Epithelial cell of proximal tubule (primary cell): Measurements from ENCODE around the gene NECAB2. TPM values are rescaled to one million over a fixed set of nuclear protein-coding genes. Genes with fewer than 3 reads are reported as not detected.

Source experiments
- DNase-seq: peaks from one replicate; pipeline ENCODE4 v3.0.0-alpha.2; 2011; ENCODE audit warnings: low read depth
- H3K4me3 ChIP-seq: 2 replicates; pipeline ENCODE4 v1.5.1; 2011; ENCODE audit warnings: low read depth, mild to moderate bottlenecking, low read length
- CTCF ChIP-seq: conservative IDR thresholded peaks from 2 replicates; pipeline ENCODE4 v1.5.1; 2012; ENCODE audit warnings: low read depth, mild to moderate bottlenecking, low read length
- total RNA-seq: library from RNA; depleted of rRNA; stranded (reverse); fragments of >200 nt; gene quantifications from 2 replicates; pipeline ENCODE4 v1.2.3, GENCODE V29; 2015

The NECAB2 gene
- total RNA-seq, 1 donor from 2014 or later, result not detected

GRCh38 chr16:84026606-84027005 lies 58.6 kb downstream of the NECAB2 start:
- no peak for TF ChIP-seq CTCF
- H3K4me3 ChIP-seq, result no peak overlapping the region
- no peak for DNase-seq

- no peak for TF ChIP-seq CTCF
- DNase-seq, result no peak
- H3K4me3 ChIP-seq, result no peak overlapping the region
These were observed 59.6 kb downstream of the NECAB2 start for GRCh38 chr16:84027625-84028024.

- no peak overlapping the region for H3K4me3 ChIP-seq
- no peak for TF ChIP-seq CTCF
- DNase-seq, result no peak
These were observed 61.4 kb downstream of the NECAB2 start for GRCh38 chr16:84029297-84030047.

GRCh38 chr16:84031556-84031955 lies 63.5 kb downstream of the NECAB2 start:
- H3K4me3 ChIP-seq, result no peak overlapping the region
- no peak for DNase-seq
- no peak for TF ChIP-seq CTCF

- no peak for TF ChIP-seq CTCF
- DNase-seq, result no peak
- no peak overlapping the region for H3K4me3 ChIP-seq
These were observed 64.6 kb downstream of the NECAB2 start for GRCh38 chr16:84032458-84033178.

GRCh38 chr16:84033251-84034195 lies 65.5 kb downstream of the NECAB2 start:
- H3K4me3 ChIP-seq, result no peak overlapping the region
- no peak for TF ChIP-seq CTCF
- DNase-seq, result no peak
